CD4-positive, alpha-beta T cell (primary cell): ENCODE results near the gene BATF3. TPM values are rescaled to one million over a fixed set of nuclear protein-coding genes. Genes with fewer than 3 reads are reported as not detected.

Experiments
- ATAC-seq: fragments of 200-7000 bp; cut with Tn5 transposase; one replicate; pipeline ENCODE4 v1.10.0; 2022; ENCODE audit warnings: mild to moderate bottlenecking; ENCODE audit not compliant: poor library complexity
- CTCF ChIA-PET: fragments of 350-600 bp; sonication (Branson Sonifier 250); formaldehyde crosslinking; loops from one replicate; lab custom pipeline; 2021; ENCODE audit warnings: antibody characterized with exemption, inconsistent platforms; lab: Charles Lee
- POLR2A ChIA-PET: fragments of 350-600 bp; sonication (Branson Sonifier 250); formaldehyde crosslinking; loops from one replicate; lab custom pipeline; 2021; ENCODE audit warnings: antibody characterized with exemption, inconsistent platforms; lab: Charles Lee
- DNase-seq, 14 experiments: peaks; one replicate each; pipeline ENCODE4 v3.0.0-alpha.2; 2013 to 2020; ENCODE audit warnings: mixed read lengths in 2 of 14
- H3K27ac ChIP-seq, 2 donors: one replicate each; pipeline versions ENCODE4 v1.5.1 to v1.7.0; 2013; ENCODE audit warnings: low read length in 2 of 2, low read depth in 1 of 2, mild to moderate bottlenecking in 1 of 2
- H3K27me3 ChIP-seq, 2 experiments: 1 replicate in 1 of 2; 2 replicates in 1 of 2; pipeline versions ENCODE4 v1.6.1 to v1.7.0; 2013; ENCODE audit warnings: low read length in 2 of 2, control low read depth in 1 of 2, mild to moderate bottlenecking in 1 of 2, moderate library complexity in 1 of 2; ENCODE audit not compliant: insufficient read depth in 2 of 2, control insufficient read depth in 1 of 2
- H3K36me3 ChIP-seq: one replicate; pipeline ENCODE4 v1.6.1; 2013; ENCODE audit warnings: low read length, control low read depth; ENCODE audit not compliant: insufficient read depth
- H3K4me1 ChIP-seq: one replicate; pipeline ENCODE4 v1.6.1; 2013; ENCODE audit warnings: low read length, control low read depth; ENCODE audit not compliant: insufficient read depth
- H3K4me3 ChIP-seq: one replicate; pipeline ENCODE4 v1.5.1; 2013; ENCODE audit warnings: mild to moderate bottlenecking, low read length, moderate library complexity
- H3K9me3 ChIP-seq, 2 experiments: 1 replicate in 1 of 2; 2 replicates in 1 of 2; pipeline versions ENCODE4 v1.6.1 to v1.7.0; 2013; ENCODE audit warnings: low read length in 2 of 2, mild to moderate bottlenecking in 2 of 2, control low read depth in 1 of 2, moderate library complexity in 1 of 2; ENCODE audit not compliant: control insufficient read depth in 1 of 2, insufficient read depth in 1 of 2
- H3K27ac Mint-ChIP-seq: one replicate; pipeline ENCODE4 v1.8.0; 2020; ENCODE audit warnings: mixed read lengths
- H3K27me3 Mint-ChIP-seq: one replicate; pipeline ENCODE4 v1.8.0; 2021; ENCODE audit warnings: mixed read lengths
- H3K36me3 Mint-ChIP-seq: one replicate; pipeline ENCODE4 v1.8.0; 2021; ENCODE audit warnings: low read depth, mixed read lengths
- H3K4me1 Mint-ChIP-seq: one replicate; pipeline ENCODE4 v1.8.0; 2021; ENCODE audit warnings: low read depth, mixed read lengths
- H3K4me3 Mint-ChIP-seq: one replicate; pipeline ENCODE4 v1.8.0; 2020; ENCODE audit warnings: mild to moderate bottlenecking, mixed read lengths
- H3K9me3 Mint-ChIP-seq: one replicate; pipeline ENCODE4 v1.8.0; 2020; ENCODE audit warnings: mixed read lengths
- CTCF ChIP-seq: fragments of 200-600 bp; IDR thresholded peaks from one replicate; pipeline ENCODE4 v1.8.0; 2022; ENCODE audit warnings: antibody characterized with exemption, mild to moderate bottlenecking
- intact Hi-C, 2 experiments: fragments of 100-400 bp; cut with DNase I in 1 of 2; cut with micrococcal nuclease in 1 of 2; formaldehyde crosslinking; loops; one replicate each; pipeline versions ENCODE4 v1.15.1 to v1.9.0; 2023 to 2025; cut with DNase I, micrococcal nuclease
- total RNA-seq, 174 experiments: library from RNA in 2 of 174; stranded (reverse) in 2 of 174; gene quantifications; one replicate each; pipeline ENCODE4 v1.2.3 and lab custom pipeline; 2021 to 2026

BATF3 gene
- total RNA-seq, 2 experiments from 2014 or later, result 0.92 to 1.2 TPM

GRCh38 chr1:212689758-212690529 lies 9.7 kb downstream of the BATF3 start:
- DNase-seq (no peak), ATAC-seq (no peak)
- H3K27me3 ChIP-seq, result no peaks in the 10 kb centered on the region
- no peaks in the 10 kb centered on the region for H3K27me3 Mint-ChIP-seq
- no peak overlapping the region for H3K4me3 ChIP-seq
- H3K4me1 Mint-ChIP-seq, result no peaks in the 10 kb centered on the region
- no peak overlapping the region for H3K27ac Mint-ChIP-seq
- H3K4me1 ChIP-seq, result no peaks in the 10 kb centered on the region
- intact Hi-C loops, result no loop called here
- CTCF ChIA-PET, result no interaction called here
- H3K9me3 ChIP-seq, result no peaks in the 10 kb centered on the region
- POLR2A ChIA-PET, result no interaction called here
- no peaks in the 10 kb centered on the region for H3K9me3 Mint-ChIP-seq
- no peak overlapping the region for H3K4me3 Mint-ChIP-seq
- H3K27ac ChIP-seq, result no peak overlapping the region
- no peaks in the 10 kb centered on the region for H3K36me3 Mint-ChIP-seq
- TF ChIP-seq CTCF, result no peak
- no peaks in the 10 kb centered on the region for H3K36me3 ChIP-seq

GRCh38 chr1:212689196-212689725 lies 10.4 kb downstream of the BATF3 start:
- Histone ChIP-seq H3K36me3 (no peaks in the 10 kb centered on the region), H3K9me3 (peaks cover 0 to 3% of the 10 kb centered on the region in 2 experiments), H3K4me1 (peaks cover 3% of the 10 kb centered on the region), H3K4me3 (no peak overlapping the region), H3K27ac (no peak overlapping the region), H3K27me3 (no peaks in the 10 kb centered on the region)
- no peaks in the 10 kb centered on the region for H3K27me3 Mint-ChIP-seq
- CTCF ChIA-PET, result no interaction called here
- H3K36me3 Mint-ChIP-seq, result no peaks in the 10 kb centered on the region
- no peaks in the 10 kb centered on the region for H3K9me3 Mint-ChIP-seq
- no peak overlapping the region for H3K27ac Mint-ChIP-seq
- intact Hi-C loops, result no loop called here
- ATAC-seq, result no peak
- no peak for TF ChIP-seq CTCF
- no peak for DNase-seq
- H3K4me1 Mint-ChIP-seq, result no peaks in the 10 kb centered on the region
- POLR2A ChIA-PET, result no interaction called here
- H3K4me3 Mint-ChIP-seq, result no peak overlapping the region

- Histone ChIP-seq H3K4me3 (no peak overlapping the region), H3K9me3 (peaks cover 0 to 3% of the 10 kb centered on the region in 2 experiments), H3K4me1 (peaks cover 11% of the 10 kb centered on the region), H3K27ac (no peak overlapping the region), H3K36me3 (no peaks in the 10 kb centered on the region), H3K27me3 (no peaks in the 10 kb centered on the region)
- CTCF ChIA-PET, result no interaction called here
- Mint-ChIP-seq H3K27me3 (peaks cover 5% of the 10 kb centered on the region), H3K4me3 (no peak overlapping the region), H3K36me3 (no peaks in the 10 kb centered on the region), H3K27ac (no peak overlapping the region), H3K4me1 (peaks cover 6% of the 10 kb centered on the region), H3K9me3 (no peaks in the 10 kb centered on the region)
- no peak for ATAC-seq
- POLR2A ChIA-PET, result no interaction called here
- intact Hi-C loops, result no loop called here
- no peak for TF ChIP-seq CTCF
- DNase-seq, result no peak
Observed at GRCh38 chr1:212688341-212689047, 11.1 kb downstream of the BATF3 start.
